Measurements from ENCODE around the gene HRNR. TPM values are rescaled to one million over a fixed set of nuclear protein-coding genes. Genes with fewer than 3 reads are reported as not detected.
"Not testable (repeated sequence)": the region's sequence is repeated elsewhere in the genome, so short reads cannot be mapped to it uniquely, and the experiment has no call there.

HRNR gene
- total and polyA plus RNA-seq, 8 donors = 0.02 to 0.04 TPM; not detected in 6

GRCh38 chr1:152220166-152221163 lies 3.5 kb downstream of the HRNR start:
- intact Hi-C loops (cut with DNase I) = no loop called here
- Histone ChIP-seq H3K4me3 (no peak overlapping the region), H3K4me1 (no peaks in the 10 kb centered on the region), H3K27me3 (no peaks in the 10 kb centered on the region), H3K9me3 (no peaks in the 10 kb centered on the region), H3K27ac (no peak overlapping the region), H3K36me3 (no peaks in the 10 kb centered on the region)
- WGBS, 2 donors = 85 to 89% methylated on average over 30 of the region's 30 CpGs
- FAIRE-seq = no peak
- TF ChIP-seq, protein P1, sequence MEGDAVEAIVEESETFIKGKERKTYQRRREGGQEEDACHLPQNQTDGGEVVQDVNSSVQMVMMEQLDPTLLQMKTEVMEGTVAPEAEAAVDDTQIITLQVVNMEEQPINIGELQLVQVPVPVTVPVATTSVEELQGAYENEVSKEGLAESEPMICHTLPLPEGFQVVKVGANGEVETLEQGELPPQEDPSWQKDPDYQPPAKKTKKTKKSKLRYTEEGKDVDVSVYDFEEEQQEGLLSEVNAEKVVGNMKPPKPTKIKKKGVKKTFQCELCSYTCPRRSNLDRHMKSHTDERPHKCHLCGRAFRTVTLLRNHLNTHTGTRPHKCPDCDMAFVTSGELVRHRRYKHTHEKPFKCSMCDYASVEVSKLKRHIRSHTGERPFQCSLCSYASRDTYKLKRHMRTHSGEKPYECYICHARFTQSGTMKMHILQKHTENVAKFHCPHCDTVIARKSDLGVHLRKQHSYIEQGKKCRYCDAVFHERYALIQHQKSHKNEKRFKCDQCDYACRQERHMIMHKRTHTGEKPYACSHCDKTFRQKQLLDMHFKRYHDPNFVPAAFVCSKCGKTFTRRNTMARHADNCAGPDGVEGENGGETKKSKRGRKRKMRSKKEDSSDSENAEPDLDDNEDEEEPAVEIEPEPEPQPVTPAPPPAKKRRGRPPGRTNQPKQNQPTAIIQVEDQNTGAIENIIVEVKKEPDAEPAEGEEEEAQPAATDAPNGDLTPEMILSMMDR (IDR thresholded peaks at IDR 0.05) = no peak
- peak in 2 of 6 donors; percentile 7 to 52 for DNase-seq
- no peak for ATAC-seq

DNA sequence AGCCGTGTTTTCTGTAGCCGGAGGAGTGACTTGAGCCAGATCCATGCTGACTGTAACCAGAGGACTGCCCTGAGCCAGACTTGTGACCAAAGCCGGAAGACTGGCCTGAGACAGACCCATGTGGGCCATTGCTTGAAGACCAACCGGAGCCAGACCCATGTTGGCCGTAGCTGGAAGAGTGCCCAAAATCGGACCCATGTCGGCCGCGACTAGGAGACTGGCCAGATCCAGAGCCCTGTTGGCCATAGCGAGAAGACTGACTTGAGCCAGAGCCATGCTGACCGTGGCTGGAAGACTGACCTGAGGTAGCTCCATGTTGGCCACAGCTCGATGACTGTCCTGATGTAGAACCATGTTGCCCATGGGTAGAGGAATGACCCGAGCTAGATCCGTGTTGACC lies 4.6 kb downstream of the HRNR start:
- H3K27me3 ChIP-seq; H3K27ac ChIP-seq; FAIRE-seq; H3K9me3 ChIP-seq; H3K4me1 ChIP-seq; H3K36me3 ChIP-seq; intact Hi-C loops (cut with DNase I); ATAC-seq; H3K4me3 ChIP-seq: not testable (repeated sequence)
- 78 to 82% methylated on average over 14 of the region's 14 CpGs for WGBS, 2 donors
- DNase-seq = peak in 1 of 6 donors; percentile 38

DNA sequence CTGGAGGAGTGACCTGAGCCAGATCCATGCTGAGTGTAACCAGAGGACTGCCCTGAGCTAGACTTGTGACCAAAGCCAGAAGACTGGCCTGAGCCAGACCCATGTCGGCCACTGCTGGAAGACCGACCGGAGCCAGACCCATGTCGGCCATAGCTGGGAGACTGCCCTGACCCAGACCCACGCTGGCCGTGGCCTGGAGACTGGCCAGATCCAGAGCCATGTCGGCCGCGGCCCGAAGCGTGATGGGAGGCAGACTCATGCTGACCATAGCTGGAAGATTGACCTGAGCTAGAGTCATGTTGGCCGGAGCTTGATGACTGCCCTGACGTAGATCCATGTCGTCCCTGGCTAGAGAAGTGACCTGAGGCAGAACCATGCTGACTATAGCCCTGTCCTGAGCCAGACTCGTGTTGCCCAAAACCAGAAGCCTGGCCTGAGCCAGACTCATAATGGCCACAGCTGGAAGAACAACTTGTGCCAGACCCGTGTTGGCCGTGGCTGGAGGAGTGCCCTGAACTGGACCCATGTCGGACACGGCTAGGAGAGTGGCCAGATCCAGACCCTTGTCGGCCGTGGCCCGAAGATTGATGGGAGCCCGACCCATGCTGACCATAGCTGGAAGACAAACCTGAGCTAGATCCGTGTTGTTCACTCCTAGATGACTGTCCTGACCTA lies 5.1 kb downstream of the HRNR start:
- H3K4me1 ChIP-seq = no peaks in the 10 kb centered on the region
- intact Hi-C loops (cut with DNase I) = no loop called here
- H3K27ac ChIP-seq = no peak overlapping the region
- FAIRE-seq (no peak), DNase-seq (peak in 1 of 6 donors; percentile 57), ATAC-seq (no peak)
- no peak overlapping the region for H3K4me3 ChIP-seq
- no peaks in the 10 kb centered on the region for H3K9me3 ChIP-seq
- TF ChIP-seq, protein P1 (IDR thresholded peaks at IDR 0.05) = no peak
- H3K36me3 ChIP-seq = no peaks in the 10 kb centered on the region
- H3K27me3 ChIP-seq = no peaks in the 10 kb centered on the region
- WGBS, 2 donors = 85% methylated on average over 24 of the region's 24 CpGs

DNA sequence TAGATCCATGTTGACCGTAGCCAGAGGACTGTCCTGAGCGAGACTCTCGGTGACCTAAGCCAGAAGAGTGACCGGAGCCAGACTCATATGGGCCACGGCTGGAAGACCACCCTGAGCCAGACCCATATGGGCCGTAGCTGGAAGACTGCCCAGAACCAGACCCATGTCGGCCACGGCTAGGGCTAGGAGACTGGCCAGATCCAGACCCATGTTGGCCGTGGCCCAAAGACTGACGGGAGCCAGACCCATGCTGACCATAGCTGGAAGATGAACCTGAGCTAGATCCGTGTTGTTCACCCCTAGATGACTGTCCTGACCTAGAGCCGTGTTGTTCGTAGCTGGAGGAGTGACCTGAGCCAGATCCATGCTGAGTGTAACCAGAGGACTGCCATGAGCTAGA lies 8.4 kb downstream of the HRNR start:
- intact Hi-C loops (cut with DNase I); H3K27ac ChIP-seq; H3K4me3 ChIP-seq; H3K27me3 ChIP-seq; FAIRE-seq; ATAC-seq; H3K4me1 ChIP-seq; H3K9me3 ChIP-seq; H3K36me3 ChIP-seq: not testable (repeated sequence)
- DNase-seq = peak in 4 of 6 donors; percentile 23 to 81 (median 56)
- WGBS, 2 donors = 85 to 91% methylated on average over 12 to 13 of the region's 13 CpGs

DNA sequence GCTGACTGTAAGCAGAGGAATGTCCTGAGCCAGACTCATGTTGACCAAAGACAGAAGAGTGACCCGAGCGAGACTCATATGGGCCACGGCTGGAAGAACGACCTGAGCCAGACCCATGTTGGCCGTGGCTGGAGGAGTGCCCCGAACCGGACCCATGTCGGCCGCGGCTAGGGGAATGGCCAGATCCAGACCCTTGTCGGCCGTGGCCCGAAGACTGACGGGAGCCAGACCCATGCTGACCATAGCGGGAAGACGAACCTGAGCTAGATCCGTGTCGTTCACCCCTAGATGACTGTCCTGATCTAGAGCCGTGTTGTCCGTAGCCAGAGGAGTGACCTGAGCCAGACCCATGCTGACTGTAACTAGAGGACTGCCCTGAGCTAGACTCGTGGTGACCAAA lies 9.1 kb downstream of the HRNR start:
- not testable (repeated sequence) for FAIRE-seq
- peak in 3 of 6 donors; percentile 21 to 77 (median 64) for DNase-seq

DNA sequence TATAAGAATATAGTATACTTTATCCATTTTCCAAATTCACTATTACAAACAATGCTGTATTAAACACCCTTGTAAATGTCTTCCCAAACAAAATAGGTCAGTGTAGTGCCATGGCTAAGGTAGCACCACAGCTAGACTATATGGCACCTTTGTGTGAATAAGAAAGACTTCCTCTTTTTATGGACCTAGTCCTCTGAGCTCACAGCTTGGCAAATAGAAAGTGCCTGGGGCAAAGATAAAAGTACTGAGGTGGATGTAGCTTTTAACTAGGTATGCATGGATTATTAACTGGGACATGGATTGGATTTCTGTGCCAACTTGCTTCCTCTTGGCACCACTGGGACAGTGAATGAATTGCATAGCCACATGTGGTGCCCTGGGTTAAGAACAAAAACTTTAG lies 25.0 kb downstream of the HRNR start:
- no peak for DNase-seq
- TF ChIP-seq, protein P1 (IDR thresholded peaks at IDR 0.05) = no peak
- no peak for FAIRE-seq
- intact Hi-C loops (cut with DNase I) = no loop called here
- ATAC-seq = no peak
- Histone ChIP-seq H3K36me3 (no peaks in the 10 kb centered on the region), H3K4me1 (no peaks in the 10 kb centered on the region), H3K4me3 (no peak overlapping the region), H3K9me3 (no peaks in the 10 kb centered on the region), H3K27me3 (no peaks in the 10 kb centered on the region), H3K27ac (no peak overlapping the region)

More for the DNA sequence above, 9.1 kb downstream of the HRNR start:
- H3K27me3 ChIP-seq; H3K4me3 ChIP-seq; H3K36me3 ChIP-seq; H3K4me1 ChIP-seq; H3K27ac ChIP-seq; intact Hi-C loops (cut with DNase I); H3K9me3 ChIP-seq; ATAC-seq: not testable (repeated sequence)
- 92 to 93% methylated on average over 15 to 20 of the region's 21 CpGs for WGBS, 2 donors

Data from pancreas (tissue), 10 donors.